GM19238 (cell line): Measurements from ENCODE around the gene LMBR1L.
A peak's percentile ranks its signal among the peaks of the same experiment; 100 is the strongest.

Experiments
- DNase-seq: peaks from one replicate; pipeline ENCODE4 v3.0.0; 2011; ENCODE audit warnings: low spot score; ENCODE audit not compliant: insufficient read length

The LMBR1L gene

GRCh38 chr12:49111206-49111605, 559 bp upstream of the LMBR1L start:
- DNase-seq: no peak

GRCh38 chr12:49109641-49110463, 795 bp downstream of the LMBR1L start:
- DNase-seq: no peak

- DNase-seq: no peak
Measured at GRCh38 chr12:49108958-49109404, 1.7 kb downstream of the LMBR1L start.

GRCh38 chr12:49105504-49106084, 5.1 kb downstream of the LMBR1L start:
- DNase-seq: no peak

GRCh38 chr12:49104822-49105221, 5.8 kb downstream of the LMBR1L start:
- DNase-seq: no peak

- no peak for DNase-seq
Measured at GRCh38 chr12:49100380-49100779, 10.3 kb downstream of the LMBR1L start.

GRCh38 chr12:49098703-49099102, 11.9 kb downstream of the LMBR1L start:
- no peak for DNase-seq

- DNase-seq: peak; percentile 61
Measured at GRCh38 chr12:49098035-49098451, 12.6 kb downstream of the LMBR1L start.

GRCh38 chr12:49097381-49097780, 13.3 kb downstream of the LMBR1L start:
- DNase-seq: no peak

- DNase-seq: no peak
Measured at GRCh38 chr12:49094975-49095365, 15.7 kb downstream of the LMBR1L start.

- DNase-seq: no peak
Measured at GRCh38 chr12:49094160-49094974, 16.3 kb downstream of the LMBR1L start, which contains the start of gene DHH. DHH (minus strand) TSS chr12:49094801; CDS start chr12:49094512, 289 bp downstream.

- no peak for DNase-seq
Measured at GRCh38 chr12:49093792-49094159, 16.9 kb downstream of the LMBR1L start.

- no peak for DNase-seq
Measured at GRCh38 chr12:49092816-49093406, 17.7 kb downstream of the LMBR1L start.

GRCh38 chr12:49092086-49092815, 18.4 kb downstream of the LMBR1L start:
- DNase-seq: peak; percentile 80

GRCh38 chr12:49091836-49092085, 18.9 kb downstream of the LMBR1L start:
- DNase-seq: no peak

GRCh38 chr12:49091056-49091835, 19.4 kb downstream of the LMBR1L start:
- no peak for DNase-seq

- no peak for DNase-seq
Measured at GRCh38 chr12:49089821-49090773, 20.6 kb downstream of the LMBR1L start.

GRCh38 chr12:49088932-49089330, 21.7 kb downstream of the LMBR1L start:
- no peak for DNase-seq
